ENCODE results near the gene TTL.
A peak's percentile ranks its signal among the peaks of the same experiment; 100 is the strongest.
"Not testable (repeated sequence)": the region's sequence is repeated elsewhere in the genome, so short reads cannot be mapped to it uniquely, and the experiment has no call there.

The TTL gene

GRCh38 chr2:112519506-112519905 lies 37.5 kb downstream of the TTL start:
- no peak for DNase-seq (ENCODE audit: low read depth in 2 of 3, low spot score in 2 of 3)

GRCh38 chr2:112520234-112520783 lies 38.4 kb downstream of the TTL start:
- no peak for DNase-seq (ENCODE audit: low read depth in 2 of 3, low spot score in 2 of 3)

GRCh38 chr2:112523291-112523777 lies 41.4 kb downstream of the TTL start:
- DNase-seq (ENCODE audit: low read depth in 2 of 3, low spot score in 2 of 3): no peak

- not testable (repeated sequence) for DNase-seq (ENCODE audit: low read depth in 2 of 3, low spot score in 2 of 3)
Measured at GRCh38 chr2:112524276-112524675, 42.3 kb downstream of the TTL start.

GRCh38 chr2:112528541-112528940 lies 46.6 kb downstream of the TTL start:
- DNase-seq (ENCODE audit: low read depth in 2 of 3, low spot score in 2 of 3): no peak

GRCh38 chr2:112529757-112530156 lies 47.8 kb downstream of the TTL start:
- no peak for DNase-seq (ENCODE audit: low read depth in 2 of 3, low spot score in 2 of 3)

GRCh38 chr2:112530728-112531127 lies 48.8 kb downstream of the TTL start:
- DNase-seq (ENCODE audit: low read depth in 2 of 3, low spot score in 2 of 3): no peak

- no peak for DNase-seq (ENCODE audit: low read depth in 2 of 3, low spot score in 2 of 3)
Measured at GRCh38 chr2:112534826-112535225, 52.9 kb downstream of the TTL start.

GRCh38 chr2:112536665-112537064 lies 54.7 kb downstream of the TTL start:
- DNase-seq (ENCODE audit: low read depth in 2 of 3, low spot score in 2 of 3): not testable (repeated sequence)

- no peak for DNase-seq (ENCODE audit: low read depth in 2 of 3, low spot score in 2 of 3)
Measured at GRCh38 chr2:112539306-112539705, 57.4 kb downstream of the TTL start.

- DNase-seq (ENCODE audit: low read depth in 2 of 3, low spot score in 2 of 3): no peak
Measured at GRCh38 chr2:112540906-112541305, 59.0 kb downstream of the TTL start.

- peak; percentile 47 to 60 (median 55) for DNase-seq (ENCODE audit: low read depth in 2 of 3, low spot score in 2 of 3)
Measured at GRCh38 chr2:112541315-112542122, 59.6 kb downstream of the TTL start.

GRCh38 chr2:112542123-112542983 lies 60.4 kb downstream of the TTL start, which contains the start of gene POLR1B:
Gene POLR1B (plus strand): TSS chr2:112542465. CDS start chr2:112542495, 30 bp downstream.
- DNase-seq (ENCODE audit: low read depth in 2 of 3, low spot score in 2 of 3): peak; percentile 46 to 64 (median 62)

- peak in 1 of 3 experiments; percentile 9 for DNase-seq (ENCODE audit: low read depth in 2 of 3, low spot score in 2 of 3)
Measured at GRCh38 chr2:112542984-112543661, 61.2 kb downstream of the TTL start.

- DNase-seq (ENCODE audit: low read depth in 2 of 3, low spot score in 2 of 3): no peak
Measured at GRCh38 chr2:112547333-112547732, 65.4 kb downstream of the TTL start.

GRCh38 chr2:112548980-112549379 lies 67.0 kb downstream of the TTL start:
- DNase-seq (ENCODE audit: low read depth in 2 of 3, low spot score in 2 of 3): no peak

GRCh38 chr2:112566104-112566503 lies 84.1 kb downstream of the TTL start:
- no peak for DNase-seq (ENCODE audit: low read depth in 2 of 3, low spot score in 2 of 3)

- DNase-seq (ENCODE audit: low read depth in 2 of 3, low spot score in 2 of 3): not testable (repeated sequence)
Measured at GRCh38 chr2:112566508-112566907, 84.6 kb downstream of the TTL start.

GRCh38 chr2:112572005-112572404 lies 90.0 kb downstream of the TTL start:
- DNase-seq (ENCODE audit: low read depth in 2 of 3, low spot score in 2 of 3): no peak

- no peak for DNase-seq (ENCODE audit: low read depth in 2 of 3, low spot score in 2 of 3)
Measured at GRCh38 chr2:112577756-112578155, 95.8 kb downstream of the TTL start.

GRCh38 chr2:112579241-112579640 lies 97.3 kb downstream of the TTL start:
- no peak for DNase-seq (ENCODE audit: low read depth in 2 of 3, low spot score in 2 of 3)
